Measurements from ENCODE around the gene PIAS3. TPM values are rescaled to one million over a fixed set of nuclear protein-coding genes. Genes with fewer than 3 reads are reported as not detected.
"Not testable (repeated sequence)": the region's sequence is repeated elsewhere in the genome, so short reads cannot be mapped to it uniquely, and the experiment has no call there.

PIAS3 gene
- total and polyA plus RNA-seq, 2 donors from 2014 or later, result 12.5 to 36.9 TPM

- H3K9ac ChIP-seq (ENCODE audit: low read length in 3 of 3), result no peak overlapping the region
- intact Hi-C loops (cut with DNase I), result loop anchor here (10.0 kb wide), 1 partner anchor 172 kb away; no protein-coding TSS in a partner anchor
- FAIRE-seq (no peak), DNase-seq (no peak)
- peaks cover 3 to 11% (median 5%) of the 10 kb centered on the region in 3 donors for H3K4me1 ChIP-seq (ENCODE audit: control insufficient read depth in 2 of 3, insufficient read depth in 2 of 3, low read depth in 1 of 3, low read length in 3 of 3)
- no peak for TF ChIP-seq CTCF (IDR thresholded peaks at IDR 0.05; ENCODE audit: borderline replicate concordance, extremely low read depth, insufficient read depth)
- H3K4me3 ChIP-seq (ENCODE audit: low read length in 3 of 3), result no peak overlapping the region
- no peak overlapping the region for H3K27ac ChIP-seq (ENCODE audit: low read depth in 2 of 2, low read length in 2 of 2)
- H3K9me3 ChIP-seq (ENCODE audit: control insufficient read depth in 2 of 3, insufficient read depth in 1 of 3, low read length in 3 of 3), result no peaks in the 10 kb centered on the region
- no peaks in the 10 kb centered on the region for H3K27me3 ChIP-seq (ENCODE audit: control insufficient read depth, insufficient read depth, low read length)
- H3K36me3 ChIP-seq (ENCODE audit: control insufficient read depth in 2 of 3, insufficient read depth in 3 of 3, low read length in 3 of 3), result peaks cover 10 to 32% (median 25%) of the 10 kb centered on the region in 3 donors
Measured at GRCh38 chr1:145843031-145843430, 15.8 kb downstream of the PIAS3 start.

GRCh38 chr1:145837656-145838055 lies 21.2 kb downstream of the PIAS3 start:
- intact Hi-C loops (cut with DNase I), result no loop called here
- TF ChIP-seq CTCF (IDR thresholded peaks at IDR 0.05; ENCODE audit: borderline replicate concordance, extremely low read depth, insufficient read depth), result no peak
- no peak overlapping the region for H3K4me3 ChIP-seq (ENCODE audit: low read length in 3 of 3)
- H3K36me3 ChIP-seq (ENCODE audit: control insufficient read depth in 2 of 3, insufficient read depth in 3 of 3, low read length in 3 of 3), result peaks cover 22 to 64% (median 54%) of the 10 kb centered on the region in 3 donors
- H3K27me3 ChIP-seq (ENCODE audit: control insufficient read depth, insufficient read depth, low read length), result no peaks in the 10 kb centered on the region
- H3K27ac ChIP-seq (ENCODE audit: low read depth in 2 of 2, low read length in 2 of 2), result no peak overlapping the region
- no peaks in the 10 kb centered on the region for H3K4me1 ChIP-seq (ENCODE audit: control insufficient read depth in 2 of 3, insufficient read depth in 2 of 3, low read depth in 1 of 3, low read length in 3 of 3)
- no peak overlapping the region for H3K9ac ChIP-seq (ENCODE audit: low read length in 3 of 3)
- FAIRE-seq, result no peak
- H3K9me3 ChIP-seq (ENCODE audit: control insufficient read depth in 2 of 3, insufficient read depth in 1 of 3, low read length in 3 of 3), result no peaks in the 10 kb centered on the region
- no peak for DNase-seq

DNA sequence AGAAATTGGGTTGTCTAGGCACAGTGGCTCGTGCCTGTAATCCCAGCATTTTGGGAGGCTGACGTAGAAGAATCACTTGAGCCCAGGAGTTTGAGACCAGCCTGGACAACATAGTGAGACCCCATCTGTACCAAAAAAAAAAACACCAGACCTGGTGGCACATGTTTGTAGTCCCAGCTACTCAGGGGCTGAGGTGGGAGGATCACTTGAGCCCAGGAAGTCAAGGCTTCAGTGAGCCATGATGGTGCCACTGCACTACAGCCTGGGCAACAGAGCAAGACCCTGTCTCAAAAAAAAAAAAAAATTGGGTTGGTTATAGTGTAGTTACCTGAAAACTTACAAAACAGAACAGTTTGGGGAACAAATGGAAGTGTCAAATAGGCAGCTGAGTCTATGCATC lies 28.1 kb downstream of the PIAS3 start:
- FAIRE-seq; H3K27ac ChIP-seq (ENCODE audit: low read depth in 2 of 2, low read length in 2 of 2); H3K27me3 ChIP-seq (ENCODE audit: control insufficient read depth, insufficient read depth, low read length); H3K4me1 ChIP-seq (ENCODE audit: control insufficient read depth in 2 of 3, insufficient read depth in 2 of 3, low read depth in 1 of 3, low read length in 3 of 3); DNase-seq; intact Hi-C loops (cut with DNase I); H3K4me3 ChIP-seq (ENCODE audit: low read length in 3 of 3); H3K9ac ChIP-seq (ENCODE audit: low read length in 3 of 3); H3K9me3 ChIP-seq (ENCODE audit: control insufficient read depth in 2 of 3, insufficient read depth in 1 of 3, low read length in 3 of 3): not testable (repeated sequence)
- peaks cover 26 to 63% (median 56%) of the 10 kb centered on the region in 3 donors for H3K36me3 ChIP-seq (ENCODE audit: control insufficient read depth in 2 of 3, insufficient read depth in 3 of 3, low read length in 3 of 3)

DNA sequence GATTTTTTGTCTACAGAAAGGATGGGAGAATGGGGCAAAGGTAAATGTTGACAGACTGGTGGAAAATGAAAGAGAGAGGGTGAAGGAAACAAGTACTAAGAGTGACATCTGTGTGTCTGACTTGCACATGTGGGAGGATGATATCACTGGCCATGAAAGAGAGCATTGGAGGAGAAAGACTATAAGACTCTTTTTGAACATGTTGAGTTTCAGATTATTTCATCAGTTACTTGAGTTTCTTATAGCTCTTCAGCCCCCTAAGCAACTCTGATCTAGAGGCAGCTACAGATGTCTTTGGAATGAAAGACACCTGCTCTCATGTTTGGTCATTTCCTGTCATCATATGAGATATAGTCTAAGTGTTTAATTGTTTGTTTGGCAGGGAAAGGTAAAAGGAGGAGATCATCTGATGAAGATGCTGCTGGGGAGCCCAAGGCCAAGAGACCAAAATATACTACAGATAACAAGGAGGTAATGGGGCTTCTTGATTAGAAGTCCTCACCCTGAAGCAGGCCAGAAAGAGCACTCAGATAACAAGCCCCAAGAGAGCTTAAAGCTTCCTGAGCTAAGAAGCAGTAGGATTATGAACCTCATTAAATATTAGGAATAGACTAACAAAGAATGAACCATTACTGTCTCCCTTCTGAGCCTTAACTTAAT lies 30.4 kb downstream of the PIAS3 start:
- H3K27me3 ChIP-seq (ENCODE audit: control insufficient read depth, insufficient read depth, low read length), result no peaks in the 10 kb centered on the region
- FAIRE-seq, result no peak
- H3K36me3 ChIP-seq (ENCODE audit: control insufficient read depth in 2 of 3, insufficient read depth in 3 of 3, low read length in 3 of 3), result peaks cover 25 to 56% (median 45%) of the 10 kb centered on the region in 3 donors
- H3K4me1 ChIP-seq (ENCODE audit: control insufficient read depth in 2 of 3, insufficient read depth in 2 of 3, low read depth in 1 of 3, low read length in 3 of 3), result peaks cover 0 to 6% (median 0%) of the 10 kb centered on the region in 3 donors
- no peak overlapping the region for H3K4me3 ChIP-seq (ENCODE audit: low read length in 3 of 3)
- intact Hi-C loops (cut with DNase I), result no loop called here
- H3K9me3 ChIP-seq (ENCODE audit: control insufficient read depth in 2 of 3, insufficient read depth in 1 of 3, low read length in 3 of 3), result no peaks in the 10 kb centered on the region
- H3K27ac ChIP-seq (ENCODE audit: low read depth in 2 of 2, low read length in 2 of 2), result no peak overlapping the region
- no peak for DNase-seq
- H3K9ac ChIP-seq (ENCODE audit: low read length in 3 of 3), result no peak overlapping the region
- TF ChIP-seq CTCF (IDR thresholded peaks at IDR 0.05; ENCODE audit: borderline replicate concordance, extremely low read depth, insufficient read depth), result no peak

Measured in kidney (tissue), 14 donors.